HG03558 (cell line): ENCODE data around the gene LRRC1.

Experiments used
- ATAC-seq: cut with Tn5 transposase; IDR thresholded peaks from one replicate; pipeline ENCODE4 v1.9.1; 2021; ENCODE audit warnings: moderate number of reproducible peaks; ENCODE audit not compliant: unreplicated experiment; ENCODE audit errors: extremely low read depth

Gene LRRC1

GRCh38 chr6:53916804-53917463, 122.1 kb downstream of the LRRC1 start:
- no peak for ATAC-seq

GRCh38 chr6:53917464-53917842, 122.6 kb downstream of the LRRC1 start:
- no peak for ATAC-seq

- ATAC-seq, result no peak
Observed at GRCh38 chr6:53918854-53919510, 124.2 kb downstream of the LRRC1 start.

DNA sequence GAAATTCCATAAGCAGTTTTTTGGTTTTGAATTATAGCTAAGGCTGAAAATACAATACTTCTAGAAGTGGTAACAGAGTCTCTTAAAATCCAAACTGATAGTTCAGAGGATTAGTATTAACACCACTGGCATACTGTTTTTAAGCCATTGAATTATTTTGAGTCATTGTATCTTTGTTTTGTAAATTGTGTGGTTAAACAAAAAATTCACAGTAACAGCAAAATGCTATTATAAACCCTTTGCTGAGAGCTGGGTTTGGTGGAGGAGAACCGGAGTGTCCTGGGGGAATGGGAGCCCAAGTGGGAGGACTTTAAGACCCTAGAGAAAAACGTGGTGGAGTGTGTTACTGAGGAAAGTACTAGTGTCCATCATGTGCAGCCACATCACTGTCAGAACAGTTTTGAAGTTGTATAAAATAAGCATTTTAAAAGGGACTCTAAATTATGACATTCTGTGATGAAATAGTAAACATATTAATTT, 125.1 kb downstream of the LRRC1 start:
- ATAC-seq, result no peak

DNA sequence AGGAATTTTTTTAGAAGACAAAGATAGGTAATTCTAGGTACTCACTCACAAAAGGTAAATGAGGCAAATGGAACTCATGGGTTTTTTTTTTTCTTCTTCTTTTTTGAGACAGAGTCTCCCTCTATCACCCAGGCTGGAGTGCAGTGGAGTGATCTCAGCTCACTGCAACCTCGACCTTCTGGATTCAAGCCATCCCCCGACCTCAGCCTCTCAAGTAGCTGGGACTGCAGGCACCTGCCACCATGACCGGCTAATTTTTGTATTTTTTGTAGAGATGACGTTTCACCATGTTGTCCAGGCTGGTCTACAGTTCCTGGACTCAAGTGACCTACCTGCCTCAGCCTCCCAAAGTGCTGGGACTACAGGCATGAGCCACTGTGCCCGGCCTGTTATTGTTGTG, 126.1 kb downstream of the LRRC1 start:
- no peak for ATAC-seq

GRCh38 chr6:53921639-53922038, 126.8 kb downstream of the LRRC1 start:
- no peak for ATAC-seq

DNA sequence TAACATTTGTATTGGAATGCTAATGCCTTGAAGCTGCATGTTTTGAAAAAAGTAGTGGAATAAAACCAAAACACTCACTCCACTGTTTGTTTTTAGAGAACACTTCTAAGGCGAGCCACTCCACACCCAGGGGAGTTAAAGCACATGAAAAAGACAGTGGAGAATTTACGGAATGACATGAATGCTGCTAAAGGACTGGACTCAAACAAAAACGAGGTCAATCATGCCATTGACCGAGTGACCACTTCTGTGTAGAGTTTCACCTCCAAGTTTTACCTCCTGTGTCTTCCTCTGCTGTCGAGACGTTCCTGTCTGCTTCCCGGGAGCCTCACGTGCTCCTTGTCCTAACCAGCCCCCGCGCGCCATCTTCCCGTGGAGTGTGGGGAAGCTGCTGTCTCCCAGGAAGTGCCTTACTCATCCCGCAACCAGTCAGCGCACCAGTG, 127.8 kb downstream of the LRRC1 start:
- no peak for ATAC-seq

GRCh38 chr6:53924277-53924676, 129.5 kb downstream of the LRRC1 start:
- no peak for ATAC-seq

GRCh38 chr6:53924821-53925422, 130.1 kb downstream of the LRRC1 start:
- ATAC-seq, result no peak

- ATAC-seq, result no peak
Observed at GRCh38 chr6:53925891-53926290, 131.1 kb downstream of the LRRC1 start.

GRCh38 chr6:53926505-53926904, 131.7 kb downstream of the LRRC1 start:
- no peak for ATAC-seq

GRCh38 chr6:53928641-53929040, 133.8 kb downstream of the LRRC1 start:
- ATAC-seq, result no peak

GRCh38 chr6:53929041-53929820, 134.4 kb downstream of the LRRC1 start:
- no peak for ATAC-seq

- ATAC-seq, result no peak
Observed at GRCh38 chr6:53929821-53930120, 135.0 kb downstream of the LRRC1 start.

- ATAC-seq, result no peak
Observed at GRCh38 chr6:53930330-53930729, 135.5 kb downstream of the LRRC1 start.

- no peak for ATAC-seq
Observed at GRCh38 chr6:53931086-53931485, 136.3 kb downstream of the LRRC1 start.

GRCh38 chr6:53932516-53932915, 137.7 kb downstream of the LRRC1 start:
- ATAC-seq, result no peak

DNA sequence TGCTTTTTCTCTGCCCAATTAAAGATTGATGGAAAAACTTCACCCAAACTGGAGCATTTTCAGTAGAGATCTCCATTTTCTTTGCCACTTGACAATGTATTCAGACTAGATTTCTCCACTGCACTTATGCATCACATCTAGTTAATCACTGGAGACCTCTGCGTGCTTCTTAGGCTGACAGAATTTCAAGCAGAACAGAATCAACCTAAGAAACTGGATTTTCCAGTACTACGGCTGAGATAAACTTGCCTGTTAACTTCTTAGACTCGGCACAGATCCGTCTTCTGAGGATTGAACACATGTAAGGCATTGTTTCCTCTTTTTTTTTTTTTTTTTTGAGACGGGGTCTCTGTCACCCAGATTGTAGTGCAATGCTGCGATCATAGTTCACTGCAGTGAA, 139.2 kb downstream of the LRRC1 start:
- ATAC-seq, result no peak

- no peak for ATAC-seq
Observed at GRCh38 chr6:53937461-53937860, 142.7 kb downstream of the LRRC1 start.

GRCh38 chr6:53938810-53939209, 144.0 kb downstream of the LRRC1 start:
- ATAC-seq, result no peak

GRCh38 chr6:53939830-53940229, 145.0 kb downstream of the LRRC1 start:
- ATAC-seq, result no peak
